K562 (cell line): ENCODE results near the gene IZUMO4. TPM values are rescaled to one million over a fixed set of nuclear protein-coding genes. Genes with fewer than 3 reads are reported as not detected.

Source experiments
- ATAC-seq: fragments of 200-7000 bp; cut with Tn5 transposase; 3 replicates; pipeline ENCODE4 v1.9.1; 2020; ENCODE audit warnings: moderate library complexity
- BruUV-seq: library from RNA; stranded (reverse); fragments of 400-500 nt; replicated peaks from 2 replicates; lab custom pipeline; 2021; lab: Mats Ljungman, UMichigan
- CTCF ChIA-PET: fragments of 300-600 bp; formaldehyde crosslinking; extraction: SDS; loops from one replicate; lab custom pipeline; 2021; ENCODE audit warnings: low intra/inter-chr PET ratio; lab: Yijun Ruan, JAX
- POLR2A ChIA-PET: fragments of 300-600, 350-650 bp; sonication (Branson Sonifier 250); formaldehyde crosslinking; extraction: SDS; loops from one replicate; lab custom pipeline; 2021; ENCODE audit warnings: antibody characterized with exemption, inconsistent platforms; lab: Yijun Ruan, JAX
- DNase-seq, 4 experiments: peaks; one replicate each; pipeline versions ENCODE4 v3.0.0 to v3.0.0-alpha.2; 2011 to 2018; ENCODE audit warnings: low spot score in 3 of 4, mixed read lengths in 3 of 4; ENCODE audit errors: extremely low read depth in 1 of 4
- FAIRE-seq: peaks from 2 replicates; lab custom pipeline; 2011; peaks lifted over from hg19 to GRCh38; lab: Jason Lieb, UNC
- H2AFZ ChIP-seq: 2 replicates; pipeline ENCODE4 v1.6.0; 2011; ENCODE audit warnings: low read depth, low read length, control low read depth, inconsistent platforms
- H3K27ac ChIP-seq: fragments of 200-600 bp; 3 replicates; pipeline ENCODE4 v1.8.0; 2011; ENCODE audit warnings: low read depth, mild to moderate bottlenecking, control low read depth, inconsistent platforms, low read length, moderate library complexity, mixed read lengths; ENCODE audit errors: extremely low read depth
- H3K27me3 ChIP-seq, 2 experiments: fragments of 300-600 bp in 1 of 2; 2 replicates in 1 of 2; 3 replicates in 1 of 2; pipeline versions ENCODE4 v1.6.0 to v1.8.0; 2011; ENCODE audit warnings: inconsistent platforms in 2 of 2, low read length in 2 of 2, mild to moderate bottlenecking in 1 of 2, mixed read lengths in 1 of 2, moderate library complexity in 1 of 2; ENCODE audit not compliant: control insufficient read depth in 2 of 2, insufficient read depth in 2 of 2
- H3K36me3 ChIP-seq: fragments of 300-600 bp; 3 replicates; pipeline ENCODE4 v1.8.0; 2011; ENCODE audit warnings: mild to moderate bottlenecking, low read length, inconsistent platforms; ENCODE audit not compliant: control insufficient read depth, insufficient read depth
- H3K4me1 ChIP-seq, 2 experiments: fragments of 200-600 bp in 1 of 2; replicated peaks in 1 of 2; 2 replicates in 1 of 2; 3 replicates in 1 of 2; pipeline versions ENCODE4 v1.5.1 to v1.8.0; 2011; ENCODE audit warnings: inconsistent platforms in 2 of 2, low read length in 2 of 2, mild to moderate bottlenecking in 1 of 2, mixed read lengths in 1 of 2, moderate library complexity in 1 of 2; ENCODE audit not compliant: control insufficient read depth in 2 of 2, insufficient read depth in 2 of 2
- H3K4me2 ChIP-seq: 2 replicates; pipeline ENCODE4 v1.6.1; 2011; ENCODE audit warnings: low read length, control low read depth, inconsistent platforms, mixed read lengths; ENCODE audit not compliant: insufficient read depth
- H3K4me3 ChIP-seq: fragments of 200-600 bp; sonication (generic), shearing (Covaris generic); 2 replicates; pipeline ENCODE4 v1.5.1; 2016; ENCODE audit warnings: control low read depth, inconsistent platforms
- H3K79me2 ChIP-seq: fragments of 200-600 bp; 3 replicates; pipeline ENCODE4 v1.8.0; 2011; ENCODE audit warnings: low read length, inconsistent platforms; ENCODE audit not compliant: control insufficient read depth, insufficient read depth
- H3K9ac ChIP-seq, 2 experiments: 2 replicates each; pipeline versions ENCODE4 v1.6.0 to v1.6.1; 2011; ENCODE audit warnings: low read depth in 2 of 2, low read length in 2 of 2, control low read depth in 1 of 2, inconsistent platforms in 1 of 2, mild to moderate bottlenecking in 1 of 2, mixed read lengths in 1 of 2; ENCODE audit not compliant: insufficient read depth in 1 of 2
- H3K9me1 ChIP-seq: one replicate; pipeline ENCODE4 v1.6.0; 2011; ENCODE audit warnings: inconsistent platforms, mild to moderate bottlenecking, low read length, moderate library complexity; ENCODE audit not compliant: control insufficient read depth, insufficient read depth
- H3K9me3 ChIP-seq: replicated peaks from 2 replicates; pipeline ENCODE4 v1.5.1; 2011; ENCODE audit warnings: low read depth, low read length, inconsistent platforms; ENCODE audit not compliant: control insufficient read depth, insufficient read depth
- H4K20me1 ChIP-seq: replicated peaks from 2 replicates; pipeline ENCODE4 v1.6.1; 2011; ENCODE audit warnings: low read length, inconsistent platforms, mixed read lengths; ENCODE audit not compliant: control insufficient read depth, insufficient read depth
- CUX1 ChIP-seq: fragments of 200-800 bp; sonication (Bioruptor generic); IDR thresholded peaks from 2 replicates; pipeline ENCODE4 v1.6.1; 2016; ENCODE audit warnings: missing genetic modification characterization, missing compliant biosample characterization
- POLR2G ChIP-seq: fragments of 200-400 bp; formaldehyde crosslinking; IDR thresholded peaks from 2 replicates; pipeline ENCODE4 v1.6.1; 2017; ENCODE audit warnings: low read depth, mild to moderate bottlenecking, antibody characterized with exemption, low read length, moderate library complexity
- RBFOX2 ChIP-seq: fragments of 200-400 bp; formaldehyde crosslinking; IDR thresholded peaks from 2 replicates; pipeline ENCODE4 v1.6.1; 2017; ENCODE audit warnings: low read depth, mild to moderate bottlenecking, low read length, moderate library complexity
- TRIM24 ChIP-seq, 2 experiments: fragments of 450-650 bp; IDR thresholded peaks; 2 replicates each; pipeline ENCODE4 v1.6.1; 2016
- ZNF263 ChIP-seq: sonication (generic); formaldehyde crosslinking; IDR thresholded peaks from 2 replicates; pipeline ENCODE4 v1.8.0; 2022; ENCODE audit warnings: mild to moderate bottlenecking, missing genetic modification reagents, borderline replicate concordance
- WGBS: fragments of 100-300 bp; shearing (Covaris generic); methylation state at CpG from one replicate; pipeline ENCODE4 v1.1.6; 2016; ENCODE audit warnings: low coverage, mixed read lengths; ENCODE audit not compliant: insufficient coverage; ENCODE audit errors: missing lambda C conversion rate; 5-methylcytosine and 5-hydroxymethylcytosine counted together
- in situ Hi-C: fragments of 300-500 bp; cut with MboI; formaldehyde crosslinking; loops from 4 replicates; pipeline ENCODE4 v1.15.0; 2018; ENCODE audit warnings: inconsistent platforms, mixed read lengths
- intact Hi-C: fragments of 100-400 bp; cut with micrococcal nuclease; formaldehyde crosslinking; loops from 2 replicates; pipeline ENCODE4 v1.14.2; 2022
- polyA plus RNA-seq, 8 experiments: library from polyadenylated mRNA; depleted of rRNA in 4 of 8; stranded (reverse) in 5 of 8; unstranded in 3 of 8; fragments of >200 nt; fragmentation: Nextera tagmentation in 2 of 8; fragmentation: Illumina TruSeq in 1 of 8; extraction: Ambion mirVana in 2 of 8; extraction: Trizol in 1 of 8; gene quantifications; 2 replicates each; pipeline versions ENCODE4 v1.2.1 to v1.2.3, GENCODE V29; 2011 to 2014; ENCODE audit warnings: inconsistent platforms in 1 of 8, missing spikeins in 1 of 8
- total RNA-seq, 7 experiments: library from RNA; depleted of rRNA in 6 of 7; stranded (reverse); fragments of >200 nt in 6 of 7; fragmentation: Illumina TruSeq in 2 of 7; extraction: Trizol in 2 of 7; gene quantifications; 2 replicates each; pipeline versions ENCODE4 v1.2.1 to v1.2.3, GENCODE V29; 2011 to 2021; ENCODE audit warnings: low replicate concordance in 1 of 7

IZUMO4 gene
- total and polyA plus RNA-seq, 9 of the 15 experiments (the other 6 are each of a cell fraction or from before 2014, with no cell fraction given) = 0.07 to 3.9 (median 1.2) TPM

GRCh38 chr19:2053601-2054389 is 42.9 kb upstream of the IZUMO4 start:
- Histone ChIP-seq H3K9me1 (peaks cover 4% of the 10 kb centered on the region), H3K79me2 (peaks cover 26% of the 10 kb centered on the region), H3K27me3 (no peaks in the 10 kb centered on the region), H2AFZ (no peak overlapping the region), H3K36me3 (peaks cover 11% of the 10 kb centered on the region; the same call in 2 of the 3 replicates), H3K9me3 (no peaks in the 10 kb centered on the region), H3K9ac (peak overlapping the region in 1 of 2 experiments; percentile 75; a peak in 2 of 4 replicates), H3K4me2 (no peak overlapping the region), H3K4me3 (no peak overlapping the region), H3K27ac (no peak overlapping the region; the same call in 2 of the 3 replicates), H4K20me1 (peaks cover 17% of the 10 kb centered on the region), H3K4me1 (peaks cover 52 to 80% of the 10 kb centered on the region in 2 experiments)
- ATAC-seq = no peak
- in situ Hi-C loops (no loop called here), intact Hi-C loops (no loop called here)
- no peak for DNase-seq
- FAIRE-seq = no peak
- TF ChIP-seq TRIM24 (IDR thresholded peaks at IDR 0.05) (no peak), ZNF263 (CRISPR knock-in tag) (0 out of 2 replicates have a peak, but pooled peaks have one; percentile 23)
- 91% methylated on average over 20 of the region's 24 CpGs for WGBS
- no TSS peak for BruUV-seq
- POLR2A ChIA-PET = interaction anchor here (0.7 to 2.5 kb wide), 2 partner anchors 11 to 68 kb away, joined by 3 to 18 read pairs; no protein-coding TSS in a partner anchor
- CTCF ChIA-PET = no interaction called here

DNA sequence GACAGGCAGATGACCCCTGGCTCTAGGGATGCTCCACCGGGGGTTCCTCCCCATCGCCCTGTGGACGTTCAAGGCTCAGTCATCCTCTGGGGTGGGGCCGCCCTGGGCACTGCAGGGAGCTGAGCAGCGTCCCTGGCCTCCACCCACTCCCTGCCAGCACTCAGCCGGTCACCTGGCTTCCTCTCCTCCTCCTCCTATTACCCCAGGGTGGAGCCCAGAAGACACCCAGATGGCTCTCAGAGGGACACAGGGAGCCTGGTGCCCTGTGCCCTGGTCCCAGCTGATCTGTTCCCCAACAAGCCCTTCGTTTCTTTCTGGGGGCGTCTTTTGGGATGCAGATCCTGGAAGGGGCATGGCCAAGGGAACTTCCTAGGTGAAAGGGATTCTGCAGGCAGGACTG is 42.0 kb upstream of the IZUMO4 start:
- ATAC-seq (no peak), FAIRE-seq (no peak), DNase-seq (no peak)
- Histone ChIP-seq H3K9ac (peak overlapping the region in 1 of 2 experiments; percentile 77; a peak in 2 of 4 replicates), H2AFZ (no peak overlapping the region), H3K27me3 (no peaks in the 10 kb centered on the region), H3K79me2 (peaks cover 17% of the 10 kb centered on the region), H3K9me3 (no peaks in the 10 kb centered on the region), H3K4me1 (peaks cover 53 to 80% of the 10 kb centered on the region in 2 experiments), H3K9me1 (peaks cover 4% of the 10 kb centered on the region), H3K36me3 (peaks cover 2% of the 10 kb centered on the region; the same call in 2 of the 3 replicates), H4K20me1 (peaks cover 8% of the 10 kb centered on the region)
- no TSS peak for BruUV-seq
- POLR2A ChIA-PET = no interaction called here
- CTCF ChIA-PET = no interaction called here
- in situ Hi-C loops = no loop called here
- 68% methylated on average over 6 of the region's 8 CpGs for WGBS
- peak; percentile 28; the same call in 1 of the 2 replicates for TF ChIP-seq POLR2G
- 0 out of 2 replicates have a peak, but pooled peaks have one; percentile 18 for TF ChIP-seq RBFOX2
- TF ChIP-seq CUX1 (CRISPR knock-in tag) = no peak
- TF ChIP-seq, all 486 proteins: peak for 2
- Histone ChIP-seq H3K27ac (0 out of 3 replicates have a peak overlapping the region, but pooled peaks have one; percentile 22), H3K4me2 (no peak overlapping the region; the same call in 1 of the 2 replicates), H3K4me3 (no peak overlapping the region)
- intact Hi-C loops = no loop called here
